Neural crest cell (in vitro differentiated cells): ENCODE measurements around the gene TP53BP2. TPM values are rescaled to one million over a fixed set of nuclear protein-coding genes. Genes with fewer than 3 reads are reported as not detected.
"Not testable (repeated sequence)": the region's sequence is repeated elsewhere in the genome, so short reads cannot be mapped to it uniquely, and the experiment has no call there.

Experiments
- DNase-seq: peaks from one replicate; pipeline ENCODE4 v3.0.0; 2021; ENCODE audit warnings: low read depth, mixed read lengths, low spot score
- H3K27ac Mint-ChIP-seq: one replicate; pipeline ENCODE4 v1.8.0; 2021; ENCODE audit warnings: mild to moderate bottlenecking, mixed read lengths; ENCODE audit not compliant: unreplicated experiment
- H3K27me3 Mint-ChIP-seq: 2 replicates; pipeline ENCODE4 v1.8.0; 2021; ENCODE audit warnings: low read depth, mild to moderate bottlenecking, mixed read lengths
- H3K36me3 Mint-ChIP-seq: 2 replicates; pipeline ENCODE4 v1.8.0; 2021; ENCODE audit warnings: low read depth, mild to moderate bottlenecking, mixed read lengths
- H3K4me1 Mint-ChIP-seq: 2 replicates; pipeline ENCODE4 v1.8.0; 2021; ENCODE audit warnings: mixed read lengths
- H3K4me3 Mint-ChIP-seq: one replicate; pipeline ENCODE4 v1.8.0; 2021; ENCODE audit warnings: mild to moderate bottlenecking, mixed read lengths
- H3K9me3 Mint-ChIP-seq: 2 replicates; pipeline ENCODE4 v1.8.0; 2021; ENCODE audit warnings: mixed read lengths
- long read RNA-seq: library from polyadenylated mRNA; unstranded; transcript quantifications from one replicate; pipeline ENCODE4 v2.0.0, GENCODE V29; 2020
- total RNA-seq: library from RNA; stranded (reverse); gene quantifications from 2 replicates; pipeline ENCODE4 v1.2.1, GENCODE V29; 2021
- TF ChIP-seq, protein P1 (sequence below): fragments of 200-600 bp; sonication (generic); conservative IDR thresholded peaks from 2 replicates; pipeline ENCODE4 v1.5.0; 2021; ENCODE audit warnings: antibody characterized with exemption, mild to moderate bottlenecking

Gene TP53BP2, protein sequence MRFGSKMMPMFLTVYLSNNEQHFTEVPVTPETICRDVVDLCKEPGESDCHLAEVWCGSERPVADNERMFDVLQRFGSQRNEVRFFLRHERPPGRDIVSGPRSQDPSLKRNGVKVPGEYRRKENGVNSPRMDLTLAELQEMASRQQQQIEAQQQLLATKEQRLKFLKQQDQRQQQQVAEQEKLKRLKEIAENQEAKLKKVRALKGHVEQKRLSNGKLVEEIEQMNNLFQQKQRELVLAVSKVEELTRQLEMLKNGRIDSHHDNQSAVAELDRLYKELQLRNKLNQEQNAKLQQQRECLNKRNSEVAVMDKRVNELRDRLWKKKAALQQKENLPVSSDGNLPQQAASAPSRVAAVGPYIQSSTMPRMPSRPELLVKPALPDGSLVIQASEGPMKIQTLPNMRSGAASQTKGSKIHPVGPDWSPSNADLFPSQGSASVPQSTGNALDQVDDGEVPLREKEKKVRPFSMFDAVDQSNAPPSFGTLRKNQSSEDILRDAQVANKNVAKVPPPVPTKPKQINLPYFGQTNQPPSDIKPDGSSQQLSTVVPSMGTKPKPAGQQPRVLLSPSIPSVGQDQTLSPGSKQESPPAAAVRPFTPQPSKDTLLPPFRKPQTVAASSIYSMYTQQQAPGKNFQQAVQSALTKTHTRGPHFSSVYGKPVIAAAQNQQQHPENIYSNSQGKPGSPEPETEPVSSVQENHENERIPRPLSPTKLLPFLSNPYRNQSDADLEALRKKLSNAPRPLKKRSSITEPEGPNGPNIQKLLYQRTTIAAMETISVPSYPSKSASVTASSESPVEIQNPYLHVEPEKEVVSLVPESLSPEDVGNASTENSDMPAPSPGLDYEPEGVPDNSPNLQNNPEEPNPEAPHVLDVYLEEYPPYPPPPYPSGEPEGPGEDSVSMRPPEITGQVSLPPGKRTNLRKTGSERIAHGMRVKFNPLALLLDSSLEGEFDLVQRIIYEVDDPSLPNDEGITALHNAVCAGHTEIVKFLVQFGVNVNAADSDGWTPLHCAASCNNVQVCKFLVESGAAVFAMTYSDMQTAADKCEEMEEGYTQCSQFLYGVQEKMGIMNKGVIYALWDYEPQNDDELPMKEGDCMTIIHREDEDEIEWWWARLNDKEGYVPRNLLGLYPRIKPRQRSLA
- total RNA-seq, result 61.5 and 72.4 TPM in 2 replicates
- long read RNA-seq, full-length matches to known transcripts, result 1 of 32 reads
- long read RNA-seq, partial matches to known transcripts, result 29 of 32 reads
- long read RNA-seq, other reads (novel, unspliced or antisense), result 2 of 32 reads

DNA sequence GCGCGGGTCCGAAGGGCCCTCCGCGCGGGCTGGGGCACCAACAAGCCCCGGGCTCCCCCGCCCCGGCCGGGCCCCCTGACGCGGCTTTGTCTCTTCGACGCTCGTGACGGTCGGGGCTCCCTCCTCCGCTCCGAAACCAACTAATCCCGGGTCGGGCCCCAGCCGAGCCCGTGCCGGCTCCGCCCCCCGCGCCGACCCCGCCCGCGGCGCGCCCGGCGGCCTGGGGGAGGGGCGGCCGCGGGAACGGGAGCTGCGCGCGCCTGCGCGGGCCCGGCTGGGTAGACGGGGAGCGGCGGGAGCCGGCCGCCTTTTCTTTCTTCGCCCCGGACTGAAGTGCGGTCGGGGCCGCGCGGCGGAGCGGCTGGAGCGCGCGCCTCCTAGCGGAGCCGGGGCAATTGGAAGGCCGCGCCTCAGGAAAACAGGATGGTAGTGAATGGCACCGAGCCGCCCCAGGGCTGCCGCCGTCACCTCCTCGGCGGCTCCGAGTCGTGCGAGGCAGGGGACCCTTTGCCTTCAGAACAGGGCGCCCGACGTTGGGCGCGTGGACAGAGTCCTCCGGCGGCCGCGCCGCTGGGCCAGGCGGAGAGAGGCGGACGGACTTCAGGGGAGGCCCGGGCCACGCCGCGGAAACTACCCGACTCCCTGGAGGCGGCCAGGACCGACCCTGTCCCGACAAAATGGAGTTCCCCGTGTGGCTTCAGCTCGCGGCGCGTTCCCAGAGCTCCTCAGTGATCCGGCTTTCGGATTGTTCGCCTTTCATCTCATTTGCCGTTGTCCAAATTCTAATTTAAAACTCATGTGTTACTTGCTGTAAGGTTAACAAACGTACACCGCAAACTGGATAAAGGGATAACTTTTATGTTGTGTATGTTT, at the start of gene TP53BP2:
Gene TP53BP2, minus strand, starts transcription at position 138 of the 873 bp plus-strand sequence. CDS start 267 bp downstream, outside the sequence.
- DNase-seq, result peak; percentile 79
- H3K4me1 Mint-ChIP-seq, result peaks cover 23% of the 10 kb centered on the region
- TF ChIP-seq, protein P1, sequence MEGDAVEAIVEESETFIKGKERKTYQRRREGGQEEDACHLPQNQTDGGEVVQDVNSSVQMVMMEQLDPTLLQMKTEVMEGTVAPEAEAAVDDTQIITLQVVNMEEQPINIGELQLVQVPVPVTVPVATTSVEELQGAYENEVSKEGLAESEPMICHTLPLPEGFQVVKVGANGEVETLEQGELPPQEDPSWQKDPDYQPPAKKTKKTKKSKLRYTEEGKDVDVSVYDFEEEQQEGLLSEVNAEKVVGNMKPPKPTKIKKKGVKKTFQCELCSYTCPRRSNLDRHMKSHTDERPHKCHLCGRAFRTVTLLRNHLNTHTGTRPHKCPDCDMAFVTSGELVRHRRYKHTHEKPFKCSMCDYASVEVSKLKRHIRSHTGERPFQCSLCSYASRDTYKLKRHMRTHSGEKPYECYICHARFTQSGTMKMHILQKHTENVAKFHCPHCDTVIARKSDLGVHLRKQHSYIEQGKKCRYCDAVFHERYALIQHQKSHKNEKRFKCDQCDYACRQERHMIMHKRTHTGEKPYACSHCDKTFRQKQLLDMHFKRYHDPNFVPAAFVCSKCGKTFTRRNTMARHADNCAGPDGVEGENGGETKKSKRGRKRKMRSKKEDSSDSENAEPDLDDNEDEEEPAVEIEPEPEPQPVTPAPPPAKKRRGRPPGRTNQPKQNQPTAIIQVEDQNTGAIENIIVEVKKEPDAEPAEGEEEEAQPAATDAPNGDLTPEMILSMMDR, result peak; percentile 70
- H3K4me3 Mint-ChIP-seq, result peak within 1 kb of the TSS; percentile 99
- no peaks in the 10 kb centered on the region for H3K9me3 Mint-ChIP-seq
- H3K27ac Mint-ChIP-seq, result peak within 1 kb of the TSS; percentile 99
- H3K27me3 Mint-ChIP-seq, result peaks cover 3% of the 10 kb centered on the region
- no peaks in the 10 kb centered on the region for H3K36me3 Mint-ChIP-seq

DNA sequence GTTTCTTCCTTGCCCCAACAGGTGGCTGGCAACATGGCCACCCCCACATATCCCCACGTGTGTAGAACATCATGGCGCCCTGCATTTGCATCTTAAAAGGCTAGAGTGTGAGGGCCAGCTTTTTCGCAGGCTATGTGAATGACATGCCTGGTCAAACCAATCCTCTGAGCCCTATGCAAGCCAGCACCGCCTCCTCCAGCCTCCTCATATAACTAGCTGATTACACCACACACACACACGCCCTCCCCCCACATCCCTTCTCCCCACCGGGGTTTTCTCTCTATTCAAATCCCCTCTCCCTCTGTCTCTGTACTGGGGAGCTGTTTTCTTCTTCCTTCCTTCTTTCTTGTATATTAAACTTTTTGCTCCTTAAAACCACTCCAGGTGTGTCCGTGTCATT, 44.7 kb upstream of the TP53BP2 start:
- not testable (repeated sequence) for H3K27ac Mint-ChIP-seq, H3K9me3 Mint-ChIP-seq

DNA sequence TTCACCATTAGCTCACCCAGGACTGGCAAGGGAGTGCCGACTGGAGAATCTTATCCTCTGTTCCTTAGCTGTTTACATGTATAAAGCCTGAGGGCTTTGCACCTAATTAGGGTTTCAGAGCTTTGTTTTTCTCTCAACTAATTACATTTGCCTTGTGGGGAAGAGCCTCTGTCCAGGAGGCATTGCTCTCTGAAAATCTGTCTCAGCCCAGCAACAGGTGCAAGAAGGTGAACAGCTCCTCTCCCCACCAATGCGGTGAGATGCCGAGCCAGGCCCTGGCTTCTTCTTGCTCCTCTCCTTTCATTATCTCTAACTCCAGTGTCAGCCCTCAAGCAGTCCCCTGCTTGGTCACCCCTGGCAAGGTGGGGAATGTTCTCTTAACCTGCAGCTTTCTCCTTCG, 43.6 kb upstream of the TP53BP2 start:
- H3K4me3 Mint-ChIP-seq, H3K9me3 Mint-ChIP-seq, H3K36me3 Mint-ChIP-seq, H3K4me1 Mint-ChIP-seq, DNase-seq, H3K27me3 Mint-ChIP-seq, H3K27ac Mint-ChIP-seq: not testable (repeated sequence)

More for the DNA sequence above, 44.7 kb upstream of the TP53BP2 start:
- H3K4me1 Mint-ChIP-seq, H3K27me3 Mint-ChIP-seq, DNase-seq, H3K4me3 Mint-ChIP-seq, H3K36me3 Mint-ChIP-seq: not testable (repeated sequence)

DNA sequence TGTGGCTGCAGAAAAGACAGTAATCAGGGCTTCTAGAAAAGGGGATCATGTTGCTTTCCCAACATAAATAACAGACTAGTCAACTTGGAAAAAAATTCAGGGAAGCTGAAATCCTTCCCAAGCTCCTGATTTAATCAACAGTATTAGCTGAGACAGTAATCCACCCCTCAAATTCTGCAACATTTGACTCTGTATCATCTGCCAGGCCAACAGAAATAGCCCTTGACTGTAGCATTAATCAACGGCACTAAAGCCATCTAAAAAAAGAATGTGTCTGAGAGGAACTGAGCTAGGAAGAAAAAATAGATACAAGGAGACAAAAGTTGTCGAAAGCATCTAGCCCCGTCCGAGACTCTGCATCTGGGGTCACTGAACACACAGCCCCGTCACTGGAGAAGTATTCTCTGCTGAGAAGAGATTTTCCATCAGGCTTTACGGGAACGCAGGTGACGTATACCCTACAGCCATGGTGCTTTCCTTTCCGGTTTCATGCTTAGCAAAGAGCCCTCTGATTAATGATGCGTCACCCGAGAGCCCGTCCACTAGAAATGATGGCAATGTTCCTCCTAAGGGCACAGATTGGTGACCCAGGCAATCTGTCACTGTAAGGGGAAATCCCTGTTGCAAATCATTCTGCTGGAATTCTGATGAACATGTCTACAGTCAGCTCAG, 42.1 kb upstream of the TP53BP2 start:
- TF ChIP-seq, protein P1, result no peak
- Mint-ChIP-seq H3K4me3 (no peak overlapping the region), H3K9me3 (no peaks in the 10 kb centered on the region), H3K27me3 (no peaks in the 10 kb centered on the region), H3K27ac (no peak overlapping the region), H3K36me3 (no peaks in the 10 kb centered on the region), H3K4me1 (no peaks in the 10 kb centered on the region)
- DNase-seq, result no peak

DNA sequence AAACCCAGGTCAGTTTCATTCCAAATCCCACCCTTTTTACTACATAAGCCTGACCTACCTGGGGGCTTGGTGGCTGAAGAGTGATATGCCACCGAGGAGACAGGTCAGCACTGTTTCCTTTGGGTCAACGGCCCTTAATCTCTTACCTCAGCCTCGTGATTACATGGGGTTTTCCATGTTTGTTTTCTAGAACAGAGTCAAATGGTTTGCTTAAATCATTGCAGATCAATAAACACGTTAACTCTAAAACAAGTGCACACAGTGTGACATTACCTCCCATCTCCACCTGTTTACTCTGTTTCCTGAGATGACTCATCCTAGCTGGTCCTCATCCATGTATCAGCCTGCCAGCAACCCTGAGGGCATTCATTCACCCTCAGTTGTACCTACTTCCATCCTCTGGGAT, 40.8 kb upstream of the TP53BP2 start:
- H3K9me3 Mint-ChIP-seq, result no peaks in the 10 kb centered on the region

More for the DNA sequence above, 40.8 kb upstream of the TP53BP2 start:
- Mint-ChIP-seq H3K27ac (no peak overlapping the region), H3K4me3 (no peak overlapping the region), H3K27me3 (no peaks in the 10 kb centered on the region), H3K36me3 (no peaks in the 10 kb centered on the region), H3K4me1 (no peaks in the 10 kb centered on the region)
- DNase-seq, result no peak
- TF ChIP-seq, protein P1, result no peak
